ENCODE data around the gene APOLD1.

DNA sequence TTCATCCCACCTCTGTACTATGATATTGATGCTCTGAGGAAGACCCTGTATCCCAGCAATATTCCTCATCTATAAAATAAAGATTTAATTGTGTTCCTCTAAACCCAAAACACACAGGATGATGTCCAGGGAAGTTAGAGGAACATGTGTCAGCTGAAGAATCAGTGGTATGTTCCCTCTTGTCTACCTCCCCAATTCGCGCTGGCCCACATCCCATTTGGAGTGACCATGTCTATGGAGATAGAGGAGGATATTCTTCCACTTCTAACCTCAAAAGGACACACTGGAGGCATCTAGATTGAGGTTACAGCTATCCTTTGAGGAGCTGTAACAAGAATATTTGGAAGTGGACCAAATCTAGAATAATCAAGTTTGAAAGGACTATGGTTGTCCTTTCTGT lies 1.3 kb upstream of the APOLD1 start:
- no peak for TF ChIP-seq TAF1 (IDR thresholded peaks at IDR 0.05; ENCODE audit: borderline replicate concordance, insufficient read depth, low read length)
- TF ChIP-seq, protein P1, sequence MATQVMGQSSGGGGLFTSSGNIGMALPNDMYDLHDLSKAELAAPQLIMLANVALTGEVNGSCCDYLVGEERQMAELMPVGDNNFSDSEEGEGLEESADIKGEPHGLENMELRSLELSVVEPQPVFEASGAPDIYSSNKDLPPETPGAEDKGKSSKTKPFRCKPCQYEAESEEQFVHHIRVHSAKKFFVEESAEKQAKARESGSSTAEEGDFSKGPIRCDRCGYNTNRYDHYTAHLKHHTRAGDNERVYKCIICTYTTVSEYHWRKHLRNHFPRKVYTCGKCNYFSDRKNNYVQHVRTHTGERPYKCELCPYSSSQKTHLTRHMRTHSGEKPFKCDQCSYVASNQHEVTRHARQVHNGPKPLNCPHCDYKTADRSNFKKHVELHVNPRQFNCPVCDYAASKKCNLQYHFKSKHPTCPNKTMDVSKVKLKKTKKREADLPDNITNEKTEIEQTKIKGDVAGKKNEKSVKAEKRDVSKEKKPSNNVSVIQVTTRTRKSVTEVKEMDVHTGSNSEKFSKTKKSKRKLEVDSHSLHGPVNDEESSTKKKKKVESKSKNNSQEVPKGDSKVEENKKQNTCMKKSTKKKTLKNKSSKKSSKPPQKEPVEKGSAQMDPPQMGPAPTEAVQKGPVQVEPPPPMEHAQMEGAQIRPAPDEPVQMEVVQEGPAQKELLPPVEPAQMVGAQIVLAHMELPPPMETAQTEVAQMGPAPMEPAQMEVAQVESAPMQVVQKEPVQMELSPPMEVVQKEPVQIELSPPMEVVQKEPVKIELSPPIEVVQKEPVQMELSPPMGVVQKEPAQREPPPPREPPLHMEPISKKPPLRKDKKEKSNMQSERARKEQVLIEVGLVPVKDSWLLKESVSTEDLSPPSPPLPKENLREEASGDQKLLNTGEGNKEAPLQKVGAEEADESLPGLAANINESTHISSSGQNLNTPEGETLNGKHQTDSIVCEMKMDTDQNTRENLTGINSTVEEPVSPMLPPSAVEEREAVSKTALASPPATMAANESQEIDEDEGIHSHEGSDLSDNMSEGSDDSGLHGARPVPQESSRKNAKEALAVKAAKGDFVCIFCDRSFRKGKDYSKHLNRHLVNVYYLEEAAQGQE (IDR thresholded peaks at IDR 0.05; ENCODE audit: insufficient read depth in 1 of 2, low read depth in 2 of 2, low read length in 2 of 2) = no peak
- TF ChIP-seq POLR2AphosphoS5 (IDR thresholded peaks at IDR 0.05; ENCODE audit: low read depth, low read length) = no peak
